Hematopoietic multipotent progenitor cell (in vitro differentiated cells): ENCODE data around the gene DDC. TPM values are rescaled to one million over a fixed set of nuclear protein-coding genes. Genes with fewer than 3 reads are reported as not detected.
"Not testable (repeated sequence)": the region's sequence is repeated elsewhere in the genome, so short reads cannot be mapped to it uniquely, and the experiment has no call there.

Experiments
- DNase-seq, 3 donors: peaks; one replicate each; pipeline ENCODE4 v3.0.0-alpha.2; 2011 to 2015; ENCODE audit warnings: low read depth in 2 of 3, low spot score in 2 of 3
- total RNA-seq: library from RNA; depleted of rRNA; stranded (reverse); fragments of >200 nt; gene quantifications from one replicate; pipeline ENCODE4 v1.2.3, GENCODE V29; 2012

The DDC gene
- total RNA-seq, 1 donor = not detected

DNA sequence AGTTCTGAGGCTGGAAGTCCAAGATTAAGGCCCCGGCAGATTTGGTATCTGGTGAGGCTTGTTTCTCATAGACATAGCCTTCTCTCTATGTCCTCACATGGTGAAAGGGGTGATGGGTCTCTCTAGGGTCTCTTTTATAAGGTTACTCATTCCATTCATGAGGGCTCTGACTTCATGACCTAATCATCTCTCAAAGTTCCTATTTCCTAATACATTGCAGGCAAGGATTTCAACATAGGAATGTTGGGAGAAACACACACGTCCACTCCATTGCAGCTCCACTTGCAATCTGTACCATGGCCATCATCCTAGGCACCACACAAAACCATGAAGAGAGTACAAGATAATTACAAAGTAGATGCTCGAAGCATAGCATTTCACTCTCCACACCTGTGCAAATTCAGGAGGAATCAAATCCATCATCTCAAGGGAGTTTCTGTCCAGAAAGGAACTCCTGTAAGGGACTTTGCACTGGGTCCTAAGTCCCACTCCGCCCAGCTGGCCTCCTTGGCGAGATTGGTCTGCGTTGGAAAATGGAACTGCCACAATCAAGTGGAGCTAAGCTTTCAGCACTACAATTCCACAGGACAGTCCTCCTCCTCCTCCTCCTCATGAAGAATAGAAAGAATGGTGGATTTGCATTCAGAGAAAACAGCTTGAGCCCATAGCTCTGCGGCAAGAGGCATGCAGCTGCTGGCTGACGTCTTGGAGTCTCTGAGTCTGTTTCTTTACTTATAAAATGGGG lies 8.8 kb downstream of the DDC start:
- DNase-seq = no peak

DNA sequence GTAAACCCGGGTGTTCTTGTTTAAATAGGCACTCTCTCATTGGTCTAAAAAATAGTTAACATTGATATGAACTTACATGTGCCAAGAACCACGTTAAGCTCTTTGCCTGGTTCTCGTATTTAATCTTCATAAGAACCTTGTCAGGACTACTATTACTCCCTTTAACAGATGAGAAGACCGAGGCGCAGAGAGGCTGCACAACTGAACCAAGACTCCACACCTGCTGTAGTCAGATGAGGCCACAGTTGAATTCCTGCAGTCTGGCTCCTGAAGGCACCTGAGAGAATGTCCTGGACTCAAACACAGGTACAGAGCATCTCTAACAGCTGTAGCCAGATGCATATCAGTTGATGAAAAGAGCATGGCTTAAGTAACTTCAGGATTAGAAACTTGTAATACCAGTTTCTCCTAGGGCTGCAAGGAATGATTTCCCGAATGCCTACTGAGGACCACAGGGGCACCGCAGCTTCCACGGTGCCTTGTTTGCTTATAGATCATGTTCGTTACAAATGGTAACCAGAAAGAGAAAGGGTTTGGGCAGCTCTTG lies 9.5 kb downstream of the DDC start:
- DNase-seq = no peak

DNA sequence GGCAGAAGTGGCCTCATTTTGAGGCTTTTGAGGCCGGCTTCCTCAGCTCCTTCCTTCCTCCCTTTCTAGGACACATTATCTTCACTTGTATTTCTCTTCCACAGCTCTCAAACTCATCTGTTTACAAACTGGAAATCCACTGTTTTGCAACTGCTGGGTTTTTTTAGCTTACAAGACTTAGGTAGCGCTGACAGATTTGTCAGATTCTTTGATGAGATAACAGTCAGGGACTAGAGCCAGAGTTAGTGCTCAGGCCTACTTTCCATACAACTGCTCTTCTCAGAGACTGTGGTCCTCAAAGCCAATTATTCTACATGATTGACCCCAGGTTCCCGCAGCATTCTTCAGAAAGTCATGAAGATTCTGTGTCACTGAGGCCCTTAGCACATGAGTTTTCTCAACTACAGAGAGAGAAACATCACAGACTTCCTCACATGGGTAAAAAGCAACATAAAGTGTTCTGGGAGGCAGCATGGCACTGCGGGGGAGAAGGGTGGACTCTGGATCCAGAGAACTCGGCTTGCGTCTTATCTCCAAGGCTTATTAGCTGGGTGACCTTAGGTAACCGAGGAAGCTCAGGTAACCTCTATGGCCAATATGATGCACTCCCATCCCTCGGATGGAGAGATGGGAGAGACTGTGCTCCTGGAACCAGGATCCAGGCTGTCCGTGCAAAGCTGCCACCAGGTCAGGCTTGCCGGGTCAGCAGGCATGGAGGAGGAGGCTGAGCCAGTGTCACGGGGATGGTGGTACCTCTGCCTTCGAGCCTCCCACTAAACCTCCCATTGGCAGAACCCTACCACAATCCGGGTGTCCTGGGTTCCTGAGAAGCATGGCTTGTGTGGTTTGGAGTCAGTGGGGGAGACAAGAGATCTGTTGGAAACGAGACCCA lies 10.5 kb downstream of the DDC start:
- DNase-seq = no peak

DNA sequence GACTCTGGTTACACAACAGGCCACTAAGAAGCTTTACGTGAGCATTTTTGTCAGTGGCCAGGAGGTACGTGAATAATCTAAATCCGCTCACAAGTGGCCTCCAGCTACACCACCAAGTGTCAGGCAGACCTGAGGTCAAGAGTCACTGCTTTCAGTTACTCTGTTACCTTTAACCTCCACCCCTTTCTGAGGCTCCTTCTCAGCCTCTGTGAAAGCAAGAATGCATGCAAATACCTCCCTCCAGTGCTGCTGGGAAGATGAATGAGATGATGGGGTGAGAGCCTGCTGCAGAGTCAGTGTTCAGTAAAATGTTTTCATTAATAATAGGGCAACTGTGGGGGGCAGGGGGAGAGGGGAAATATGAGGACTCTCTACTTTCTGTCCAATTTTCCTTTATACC lies 11.2 kb downstream of the DDC start:
- DNase-seq = no peak

DNA sequence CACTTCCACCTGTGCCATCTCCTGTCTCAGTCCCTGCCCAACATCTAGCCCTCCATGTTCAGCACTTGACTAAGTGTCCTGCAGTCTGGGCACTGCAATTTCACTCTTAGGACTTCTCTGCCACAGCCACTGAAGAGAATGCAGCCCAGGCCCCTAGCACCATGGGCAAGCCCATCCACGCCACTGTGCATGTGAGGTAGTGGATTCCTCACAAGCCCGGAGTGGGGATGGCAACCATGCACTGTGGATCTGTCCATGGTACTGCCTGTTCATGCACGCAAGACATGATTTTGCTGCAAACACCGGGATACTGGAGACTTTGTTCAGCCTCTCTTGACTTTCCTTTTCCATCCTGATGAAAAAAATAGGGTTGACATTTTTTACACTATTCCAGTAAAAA lies 12.3 kb downstream of the DDC start:
- DNase-seq = peak in 1 of 3 donors; percentile 54

DNA sequence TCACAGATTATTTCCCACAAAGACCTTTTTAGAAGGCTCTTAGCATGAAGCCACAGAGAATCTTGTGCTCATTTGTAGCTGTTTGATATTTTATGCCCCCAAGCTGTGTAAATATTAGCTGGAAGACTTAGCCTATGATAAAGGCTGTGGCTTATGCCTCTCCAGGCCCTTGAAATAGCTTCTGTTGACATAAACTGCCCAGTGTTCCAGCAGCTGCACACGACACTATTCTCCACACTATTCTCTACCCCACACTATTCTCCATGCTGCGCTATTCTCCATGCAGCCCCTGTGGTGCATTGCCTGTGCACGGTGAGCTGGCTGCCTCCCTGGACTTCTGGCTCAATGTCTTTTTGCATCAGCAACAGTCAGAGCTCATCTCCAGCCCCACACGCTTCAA lies 13.1 kb downstream of the DDC start:
- no peak for DNase-seq

DNA sequence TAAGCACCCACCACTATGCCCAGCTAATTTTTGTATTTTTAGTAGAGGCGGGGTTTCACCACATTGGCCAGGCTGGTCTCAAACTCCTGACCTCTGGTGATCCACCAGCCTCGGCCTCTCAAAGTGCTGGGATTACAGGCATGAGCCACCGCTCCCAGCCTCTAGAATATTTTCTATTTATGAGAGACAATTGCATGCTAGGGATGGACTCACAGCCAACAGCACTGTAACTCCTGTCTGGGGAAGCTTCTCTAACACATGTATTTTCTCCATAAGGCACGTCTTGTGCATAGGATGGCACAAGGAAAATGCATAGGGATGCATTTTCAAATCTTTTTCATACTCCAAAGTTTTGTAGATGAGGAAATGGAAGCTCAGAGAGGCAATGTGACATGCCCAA lies 19.6 kb downstream of the DDC start:
- not testable (repeated sequence) for DNase-seq

DNA sequence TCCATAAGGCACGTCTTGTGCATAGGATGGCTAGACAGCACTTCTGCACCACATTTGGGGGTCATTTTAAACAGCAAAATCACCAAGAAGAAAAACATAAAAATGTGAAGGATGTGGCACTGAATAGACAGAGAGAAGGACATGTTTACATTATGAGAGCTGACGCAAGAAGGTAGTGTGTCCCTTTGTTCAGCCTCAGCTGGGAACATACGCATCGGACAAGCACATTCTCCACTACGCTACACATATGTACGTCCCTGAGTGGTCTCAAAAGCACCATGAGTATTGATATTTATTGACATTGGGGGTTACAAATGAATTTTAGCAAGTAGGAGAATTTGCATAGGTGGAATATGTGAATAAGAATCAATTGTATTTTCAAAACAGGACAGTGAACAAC lies 20.2 kb downstream of the DDC start:
- DNase-seq = no peak

DNA sequence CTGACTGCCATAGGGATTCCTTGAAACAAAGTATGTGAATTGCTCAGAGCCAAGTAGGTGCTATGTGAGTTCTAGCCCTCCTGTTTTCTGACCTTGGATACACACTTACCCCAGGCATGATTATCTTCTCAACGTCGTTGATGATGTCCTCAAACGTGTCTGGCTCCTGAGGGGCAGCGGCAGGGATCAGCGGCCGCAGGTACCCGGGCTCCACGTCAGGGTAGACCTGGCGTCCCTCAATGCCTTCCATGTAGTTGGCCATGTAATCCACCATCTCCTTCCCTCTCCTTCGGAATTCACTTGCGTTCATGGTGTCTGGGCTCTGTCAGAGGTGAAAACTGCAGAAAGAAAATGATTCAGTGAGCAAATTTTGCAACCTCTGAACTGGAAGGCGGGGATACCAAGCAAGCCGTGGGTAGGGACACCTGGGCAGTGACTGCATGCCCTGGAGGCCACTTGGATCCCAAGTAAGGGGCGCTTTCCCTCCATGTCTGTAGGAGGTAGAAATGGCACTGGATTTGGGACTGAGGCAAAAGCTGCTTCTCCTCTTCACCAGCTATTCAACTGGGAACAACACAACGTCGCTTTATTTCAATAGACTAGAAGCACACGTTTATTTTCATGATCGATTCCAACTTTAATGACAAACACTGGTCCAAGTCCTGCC lies 21.3 kb downstream of the DDC start:
- no peak for DNase-seq

DNA sequence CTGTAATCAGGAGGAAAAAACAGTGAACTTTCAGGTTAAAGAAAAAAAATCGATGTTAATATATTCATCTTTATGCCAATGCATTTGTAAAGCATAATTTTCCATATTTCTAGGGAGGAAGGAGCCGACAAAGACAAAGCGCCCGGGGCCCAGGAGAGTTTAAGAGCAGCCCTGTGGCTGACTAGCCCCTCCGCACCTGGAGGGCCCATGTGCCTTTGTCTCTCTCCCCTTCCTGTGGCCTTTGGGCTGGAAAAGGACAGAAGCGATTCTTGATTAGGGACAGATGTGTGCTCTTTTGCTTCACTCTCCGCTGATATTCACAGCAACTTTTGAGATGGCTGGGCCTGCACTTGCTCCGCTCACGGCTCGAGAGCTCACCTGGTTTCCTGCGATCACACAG lies 23.1 kb downstream of the DDC start:
- DNase-seq = no peak

DNA sequence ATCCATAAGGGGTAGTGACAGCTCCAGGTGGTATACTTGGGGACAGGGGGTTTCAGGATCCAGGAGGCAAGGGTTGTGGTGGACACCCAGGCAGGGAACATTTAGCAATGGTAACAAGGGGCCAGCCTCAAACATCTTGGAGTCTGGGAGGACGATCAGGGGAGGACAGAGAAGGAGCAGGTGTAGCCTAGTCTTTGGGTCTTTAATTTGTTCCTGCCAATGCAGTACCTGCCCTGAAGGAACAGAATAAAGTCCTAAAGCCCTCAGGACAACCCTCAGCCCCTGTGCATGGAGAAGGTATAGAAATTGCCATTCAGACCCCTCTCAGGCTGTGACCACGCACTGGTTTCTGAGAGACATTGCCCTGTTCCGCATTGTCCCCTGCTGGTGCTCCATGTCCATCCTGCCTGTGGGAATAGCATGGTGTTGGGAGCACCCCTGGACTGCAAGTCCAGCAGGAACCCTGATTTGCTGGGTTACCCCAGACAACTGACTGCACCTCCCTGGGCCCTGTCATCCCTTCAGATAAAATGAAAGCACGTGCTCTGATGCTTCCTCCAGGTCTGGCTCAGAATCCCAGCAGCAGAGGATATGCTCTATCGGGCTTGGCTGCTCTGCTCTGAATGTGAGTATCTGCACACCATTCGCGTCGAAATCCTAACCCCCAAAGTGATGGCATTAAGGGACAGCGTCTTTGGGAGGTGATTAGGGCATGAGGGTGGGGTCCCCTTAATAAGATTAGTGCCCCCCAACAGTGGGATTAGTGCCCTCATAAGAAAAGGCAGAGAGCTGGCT lies 24.2 kb downstream of the DDC start:
- DNase-seq = no peak

DNA sequence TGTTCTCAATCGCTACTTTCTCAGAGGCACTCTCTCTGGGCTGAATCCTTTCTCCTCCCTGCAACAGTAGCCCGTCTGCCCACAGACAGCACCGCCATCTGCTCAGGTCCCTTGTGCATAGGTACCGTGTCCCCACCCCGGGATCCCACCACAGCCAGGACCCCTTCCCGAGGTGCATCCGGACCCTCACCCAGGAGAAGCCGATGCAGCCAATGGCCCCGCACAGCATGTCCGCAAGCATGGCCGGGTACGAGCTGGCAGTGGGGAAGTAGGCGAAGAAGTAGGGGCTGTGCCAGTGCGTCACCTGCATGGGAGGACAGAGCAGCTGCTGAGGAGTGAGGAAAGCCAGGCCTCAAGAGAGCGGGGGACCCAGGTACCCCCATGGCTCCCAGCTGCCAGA lies 25.5 kb downstream of the DDC start:
- no peak for DNase-seq

DNA sequence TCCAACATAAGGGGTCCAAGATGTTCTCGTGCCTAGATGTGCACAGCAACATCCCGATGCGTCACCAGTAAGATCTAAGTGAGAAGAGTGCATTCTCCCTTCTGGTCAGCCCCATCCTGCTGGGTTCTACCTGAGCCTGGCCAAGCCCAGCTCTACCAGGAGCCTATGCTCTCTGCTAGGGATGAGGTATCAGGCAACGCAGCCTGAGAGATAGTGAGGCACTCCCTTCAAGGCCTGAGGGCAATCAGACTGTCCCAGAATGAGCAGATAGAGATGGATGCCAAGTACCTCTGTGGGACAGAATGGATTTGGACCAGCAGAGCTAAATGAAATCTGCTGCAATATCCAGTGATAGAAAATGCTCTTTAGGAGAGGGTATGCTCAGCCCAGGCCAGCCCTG lies 26.7 kb downstream of the DDC start:
- DNase-seq = no peak

DNA sequence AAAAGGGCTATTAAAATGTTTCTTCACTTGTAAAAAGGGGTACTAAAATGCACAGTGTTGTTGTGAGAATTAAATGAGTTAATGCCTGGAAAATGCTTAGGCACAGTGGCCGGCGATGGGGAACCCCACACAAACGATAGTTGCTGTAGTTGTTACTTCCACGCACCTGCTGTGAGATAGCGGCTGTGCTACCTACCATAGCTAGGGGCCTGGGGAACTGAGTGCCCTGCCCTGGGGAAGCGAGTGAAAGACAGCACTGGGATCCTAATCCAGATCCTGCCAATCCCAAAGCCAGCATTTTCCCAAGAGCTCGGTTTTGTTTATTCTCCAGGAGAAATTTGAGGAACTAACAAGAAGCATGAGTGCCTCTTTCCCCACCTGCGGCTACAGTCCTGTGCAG lies 27.8 kb downstream of the DDC start:
- DNase-seq = no peak

DNA sequence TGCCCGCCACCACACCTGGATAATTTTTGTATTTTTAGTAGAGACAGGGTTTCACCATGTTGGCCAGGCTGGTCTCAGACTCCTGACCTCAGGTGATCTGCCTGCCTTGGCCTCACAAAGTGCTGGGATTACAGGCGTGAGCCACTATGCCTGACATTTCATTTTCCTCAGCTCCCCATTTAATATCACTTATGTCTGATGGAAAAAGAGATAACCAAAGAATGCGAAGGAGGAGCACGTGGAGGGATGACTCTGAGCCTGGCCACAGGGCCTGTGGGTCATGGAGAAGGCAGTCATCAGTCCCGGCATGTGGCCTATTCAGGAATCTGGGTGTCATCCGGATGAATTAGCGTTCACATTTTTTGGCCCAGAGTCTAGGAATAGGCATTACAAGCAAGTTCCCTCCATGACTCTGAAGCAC lies 29.9 kb downstream of the DDC start:
- DNase-seq = not testable (repeated sequence)

DNA sequence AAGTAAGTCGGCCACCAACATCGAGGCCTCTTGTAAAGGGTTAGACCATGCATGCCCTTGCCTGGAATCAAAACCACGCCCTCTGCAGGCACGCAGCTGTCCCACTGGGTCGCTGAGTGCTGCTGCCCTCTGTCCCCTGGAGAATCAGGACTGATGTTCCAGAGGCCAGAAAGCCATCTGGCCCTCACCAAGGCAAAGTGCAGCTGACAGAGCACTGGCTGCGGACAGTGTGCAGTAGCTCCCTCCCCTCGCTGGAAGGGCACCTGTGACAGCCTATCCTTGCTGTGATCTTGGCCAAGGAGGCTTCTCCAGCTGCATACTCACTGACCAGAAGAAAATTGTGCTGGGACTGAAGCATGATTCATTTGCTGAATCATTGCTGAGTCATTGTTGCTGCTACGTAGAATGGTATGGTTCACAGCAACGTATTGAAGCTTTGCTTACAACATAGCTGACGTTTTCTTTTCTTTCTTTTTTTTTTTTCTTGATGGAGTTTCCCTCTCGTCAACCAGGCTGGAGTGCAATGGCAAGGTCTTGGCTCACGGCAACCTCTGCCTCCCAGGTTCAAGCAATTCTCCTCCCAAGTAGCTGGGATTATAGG lies 30.4 kb downstream of the DDC start:
- DNase-seq = peak in 2 of 3 donors; percentile 87 to 92

DNA sequence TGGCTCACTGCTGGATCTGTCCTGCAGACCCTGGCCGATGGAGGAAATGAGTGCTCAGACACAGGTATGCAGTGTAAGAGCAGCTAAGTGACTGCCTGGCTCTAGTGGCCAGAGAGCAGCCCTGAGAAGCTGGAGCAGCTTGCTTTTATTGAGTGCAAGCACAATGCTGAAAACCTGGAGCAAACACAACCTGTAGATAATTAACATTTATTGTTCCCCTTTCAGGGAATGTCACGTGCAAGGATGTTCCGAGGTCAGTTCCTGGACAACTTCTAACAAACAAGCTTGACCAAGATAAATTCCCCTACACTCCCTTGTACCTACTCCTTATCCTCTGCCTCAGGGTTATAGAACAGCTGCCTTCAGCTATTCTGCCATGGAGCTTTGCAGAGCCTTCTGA lies 31.3 kb downstream of the DDC start:
- no peak for DNase-seq

DNA sequence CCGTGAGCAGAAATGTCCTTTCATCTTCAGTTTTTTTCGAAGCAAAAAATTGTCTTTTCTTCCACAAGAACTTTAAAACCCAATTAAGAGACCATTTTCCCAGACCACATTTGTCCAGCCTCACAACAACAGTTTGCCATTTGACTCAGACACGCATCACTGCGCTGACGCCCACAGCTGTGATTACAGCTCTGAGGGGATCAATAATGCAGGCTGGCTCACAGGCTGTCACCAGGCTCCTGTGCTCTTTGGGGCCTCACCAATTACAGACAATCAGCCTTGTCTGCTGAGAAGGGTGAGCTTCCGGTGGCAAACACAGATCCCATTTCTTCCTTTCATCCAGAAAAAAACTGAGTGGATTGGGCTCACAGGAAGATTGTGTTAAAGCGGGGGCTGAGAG lies 33.3 kb downstream of the DDC start:
- no peak for DNase-seq

DNA sequence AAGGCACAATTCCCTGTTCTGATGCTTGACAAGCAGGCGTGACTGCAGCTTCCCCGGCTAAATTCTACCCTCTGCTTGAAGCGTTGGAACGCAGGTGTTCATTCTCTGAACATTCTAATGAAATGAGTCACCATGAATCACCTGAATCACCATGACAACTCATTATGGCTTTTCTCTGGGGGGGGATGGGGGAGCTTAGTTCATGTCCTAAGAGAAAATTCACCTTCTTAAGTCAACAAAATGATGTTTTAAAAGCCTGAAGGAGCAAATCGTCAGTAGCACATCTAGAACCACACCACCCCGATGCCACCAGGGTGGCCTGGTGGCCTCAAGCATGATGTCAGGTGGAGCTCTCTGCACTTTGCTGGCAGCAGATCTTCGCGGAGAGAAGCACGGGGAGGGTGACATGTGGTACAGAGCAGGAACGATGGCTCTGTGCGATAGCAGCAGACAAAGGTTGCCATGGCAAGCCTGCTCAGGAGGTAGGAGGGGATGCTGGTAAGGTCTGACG lies 33.7 kb downstream of the DDC start:
- DNase-seq = no peak

DNA sequence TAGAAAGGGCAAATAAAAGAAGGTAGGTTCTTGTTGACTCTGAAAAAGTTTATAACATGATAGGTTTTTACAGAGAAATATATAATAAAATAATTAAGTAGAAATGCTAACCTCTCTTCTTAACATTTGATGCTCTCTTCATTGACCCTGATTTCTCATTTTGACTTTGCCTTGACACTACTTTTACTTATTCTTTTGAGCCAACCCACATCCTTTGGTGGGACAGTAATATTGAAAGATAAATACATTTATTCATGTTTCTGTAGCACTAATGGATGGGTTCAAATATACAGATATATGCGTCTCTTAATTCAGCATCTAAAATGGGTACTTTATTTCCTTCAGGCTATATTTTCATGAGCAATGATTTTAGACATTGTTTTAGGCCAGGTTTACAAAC lies 34.4 kb downstream of the DDC start:
- DNase-seq = no peak
